Gastrocnemius medialis (tissue), 4 donors: ENCODE results near the gene IMPDH1. TPM values are rescaled to one million over a fixed set of nuclear protein-coding genes. Genes with fewer than 3 reads are reported as not detected.
"Not testable (repeated sequence)": the region's sequence is repeated elsewhere in the genome, so short reads cannot be mapped to it uniquely, and the experiment has no call there.

Experiments
- ATAC-seq, 2 donors: fragments of 150-250 bp; one replicate each; pipeline ENCODE4 v1.9.1; 2016
- DNase-seq, 2 donors: peaks; one replicate each; pipeline ENCODE4 v3.0.0-alpha.2; 2019
- H3K27ac ChIP-seq, 4 donors: fragments of 200-600 bp; sonication (generic); 1 replicate in 1 of 4; 2 replicates in 3 of 4; pipeline ENCODE4 v1.5.1; 2016 to 2018; ENCODE audit warnings: mild to moderate bottlenecking in 2 of 4, moderate library complexity in 1 of 4
- H3K27me3 ChIP-seq, 3 donors: fragments of 200-600 bp; sonication (generic) in 2 of 3; 1 replicate in 1 of 3; 2 replicates in 2 of 3; pipeline versions ENCODE4 v1.5.1 to v1.6.0; 2016 to 2019; ENCODE audit warnings: mild to moderate bottlenecking in 1 of 3, moderate library complexity in 1 of 3
- H3K36me3 ChIP-seq, 2 donors: fragments of 200-600 bp; sonication (generic) in 1 of 2; one replicate each; pipeline ENCODE4 v1.5.1; 2017 to 2018
- H3K4me1 ChIP-seq, 2 donors: fragments of 200-600 bp; sonication (generic) in 1 of 2; one replicate each; pipeline ENCODE4 v1.5.1; 2016 to 2017; ENCODE audit warnings: mild to moderate bottlenecking in 2 of 2
- H3K4me3 ChIP-seq, 4 donors: fragments of 200-600 bp; sonication (generic) in 3 of 4; 1 replicate in 1 of 4; 2 replicates in 3 of 4; pipeline ENCODE4 v1.5.1; 2016 to 2019; ENCODE audit warnings: mild to moderate bottlenecking in 2 of 4
- H3K9me3 ChIP-seq, 3 donors: fragments of 200-600 bp; sonication (generic) in 2 of 3; 1 replicate in 1 of 3; 2 replicates in 2 of 3; pipeline ENCODE4 v1.5.1; 2016 to 2019
- CTCF ChIP-seq, 5 experiments: fragments of 450-650 bp in 3 of 5; fragments of 200-600 bp in 2 of 5; sonication (generic) in 2 of 5; IDR thresholded peaks in 4 of 5; conservative IDR thresholded peaks in 1 of 5; 1 replicate in 4 of 5; 2 replicates in 1 of 5; pipeline ENCODE4 v1.5.1; 2016 to 2019; ENCODE audit warnings: antibody characterized with exemption in 5 of 5, mild to moderate bottlenecking in 3 of 5, moderate library complexity in 3 of 5
- POLR2A ChIP-seq, 2 donors: fragments of 450-650 bp; IDR thresholded peaks; one replicate each; pipeline ENCODE4 v1.6.1; 2017; ENCODE audit warnings: antibody characterized with exemption in 2 of 2, mild to moderate bottlenecking in 2 of 2, moderate library complexity in 2 of 2
- in situ Hi-C, 4 donors: fragments of 200-750 bp; cut with MboI; loops; one replicate each; pipeline versions ENCODE4 v1.15.0 to v1.8.0; 2017; ENCODE audit warnings: low sequenced_read_pairs in 4 of 4
- intact Hi-C: fragments of 100-400 bp; cut with DNase I; formaldehyde crosslinking; loops from one replicate; pipeline ENCODE4 v1.15.1; 2023; ENCODE audit warnings: low total_unique reads
- total RNA-seq, 4 donors: library from RNA; depleted of rRNA; stranded (reverse); fragments of >200 nt; gene quantifications; one replicate each; pipeline versions ENCODE4 v1.1.0 to v1.2.3, GENCODE V29; 2016

The IMPDH1 gene
- 1 to 10 TPM; 4.0 to 7.1 (median 4.9) TPM for total RNA-seq

- Histone ChIP-seq H3K27me3 (peaks cover 0 to 7% (median 6%) of the 10 kb centered on the region in 3 donors), H3K9me3 (no peaks in the 10 kb centered on the region), H3K36me3 (no peaks in the 10 kb centered on the region), H3K27ac (peak within 1 kb of the TSS; percentile 76 to 83 (median 76)), H3K4me3 (peak within 1 kb of the TSS; percentile 59 to 83 (median 70)), H3K4me1 (peaks cover 10 to 27% of the 10 kb centered on the region in 2 donors)
- peak; percentile 64 to 72 for DNase-seq
- peak; percentile 85 to 86 for ATAC-seq
- intact Hi-C loops, result loop anchor here (2.0 kb wide), 1 partner anchor 45 kb away; the partner anchor contains the start of gene HILPDA
- in situ Hi-C loops, result no loop called here
- peak; percentile 52 to 63 for TF ChIP-seq POLR2A (IDR thresholded peaks at IDR 0.05)
- TF ChIP-seq CTCF (IDR thresholded peaks at IDR 0.05 in 4 of 5, conservative IDR thresholded peaks at IDR 0.05 in 1 of 5), result no peak
Observed at GRCh38 chr7:128409596-128410450, at the start of gene IMPDH1. TSS of gene IMPDH1 (minus strand) at chr7:128409982. CDS start at chr7:128409901, 81 bp downstream.

- intact Hi-C loops, result loop anchor here (10.0 kb wide), 2 partner anchors 75 to 875 kb away; partner anchors contain the start of genes ARF5 and GCC1
- Histone ChIP-seq H3K4me3 (no peak overlapping the region), H3K36me3 (no peaks in the 10 kb centered on the region), H3K27ac (no peak overlapping the region), H3K4me1 (peaks cover 15 to 16% of the 10 kb centered on the region in 2 donors), H3K9me3 (no peaks in the 10 kb centered on the region), H3K27me3 (no peaks in the 10 kb centered on the region)
- TF ChIP-seq POLR2A (IDR thresholded peaks at IDR 0.05) (no peak), CTCF (IDR thresholded peaks at IDR 0.05 in 4 of 5, conservative IDR thresholded peaks at IDR 0.05 in 1 of 5) (peak; percentile 69 to 80 (median 74))
- ATAC-seq, result peak; percentile 36 to 50
- in situ Hi-C loops, result loop anchor here in 3 of 4 donors (25.0 kb wide), 2 partner anchors 403 to 428 kb away; partner anchors contain the start of gene ATP6V1F (in 1 of the 3)
- DNase-seq, result peak; percentile 30 to 51
Observed at GRCh38 chr7:128459394-128459878, 49.7 kb upstream of the IMPDH1 start.

- Histone ChIP-seq H3K27ac (no peak overlapping the region), H3K36me3 (no peaks in the 10 kb centered on the region), H3K4me1 (peaks cover 17 to 20% of the 10 kb centered on the region in 2 donors), H3K4me3 (no peak overlapping the region), H3K27me3 (no peaks in the 10 kb centered on the region), H3K9me3 (no peaks in the 10 kb centered on the region)
- in situ Hi-C loops, result loop anchor here in 3 of 4 donors (25.0 kb wide), 2 partner anchors 403 to 428 kb away; partner anchors contain the start of gene ATP6V1F (in 1 of the 3)
- intact Hi-C loops, result loop anchor here (10.0 kb wide), 2 partner anchors 76 to 874 kb away; partner anchors contain the start of genes ARF5 and GCC1
- TF ChIP-seq POLR2A (IDR thresholded peaks at IDR 0.05) (no peak), CTCF (IDR thresholded peaks at IDR 0.05 in 4 of 5, conservative IDR thresholded peaks at IDR 0.05 in 1 of 5) (no peak)
- DNase-seq (no peak), ATAC-seq (no peak)
Observed at GRCh38 chr7:128458956-128459355, 49.2 kb upstream of the IMPDH1 start.

- DNase-seq, H3K36me3 ChIP-seq, H3K27me3 ChIP-seq, H3K27ac ChIP-seq, H3K9me3 ChIP-seq, ATAC-seq, H3K4me3 ChIP-seq: not testable (repeated sequence)
- in situ Hi-C loops (loop anchor here in 3 of 4 donors (25.0 kb wide), 2 partner anchors 405 to 430 kb away; partner anchors contain the start of gene ATP6V1F (in 1 of the 3)), intact Hi-C loops (loop anchor here (10.0 kb wide), 2 partner anchors 77 to 873 kb away; partner anchors contain the start of genes ARF5 and GCC1)
- H3K4me1 ChIP-seq, result peaks cover 20 to 22% of the 10 kb centered on the region in 2 donors
Observed at GRCh38 chr7:128457385-128457784, 47.6 kb upstream of the IMPDH1 start.
